Trophoblast cell (in vitro differentiated cells and primary cell): ENCODE data around the gene ACY1. TPM values are rescaled to one million over a fixed set of nuclear protein-coding genes. Genes with fewer than 3 reads are reported as not detected.

Experiments
- DNase-seq, 2 donors: peaks; one replicate each; pipeline ENCODE4 v3.0.0-alpha.2; 2016
- H2AFZ ChIP-seq: 2 replicates; pipeline ENCODE4 v1.6.1; 2013; ENCODE audit warnings: low read length, moderate library complexity, mild to moderate bottlenecking; ENCODE audit not compliant: insufficient read depth, poor library complexity
- H2AK5ac ChIP-seq: 2 replicates; pipeline ENCODE4 v1.6.1; 2013; ENCODE audit warnings: mild to moderate bottlenecking, low read length
- H2BK120ac ChIP-seq: 2 replicates; pipeline ENCODE4 v1.6.1; 2013; ENCODE audit warnings: low read length, mild to moderate bottlenecking, moderate library complexity; ENCODE audit not compliant: insufficient read depth, poor library complexity
- H2BK12ac ChIP-seq: 2 replicates; pipeline ENCODE4 v1.6.1; 2013; ENCODE audit warnings: mild to moderate bottlenecking, low read length, moderate library complexity
- H2BK5ac ChIP-seq: 2 replicates; pipeline ENCODE4 v1.6.1; 2013; ENCODE audit warnings: low read length, low read depth, moderate library complexity, mild to moderate bottlenecking; ENCODE audit not compliant: poor library complexity
- H3K14ac ChIP-seq: 2 replicates; pipeline ENCODE4 v1.6.1; 2013; ENCODE audit warnings: mild to moderate bottlenecking, low read length
- H3K18ac ChIP-seq: 2 replicates; pipeline ENCODE4 v1.6.1; 2013; ENCODE audit warnings: mild to moderate bottlenecking, low read length
- H3K23ac ChIP-seq: 2 replicates; pipeline ENCODE4 v1.6.1; 2013; ENCODE audit warnings: low read length
- H3K27ac ChIP-seq: 2 replicates; pipeline ENCODE4 v1.5.1; 2013; ENCODE audit warnings: low read depth, mild to moderate bottlenecking, inconsistent platforms, low read length, moderate library complexity
- H3K27me3 ChIP-seq: 2 replicates; pipeline ENCODE4 v1.6.1; 2013; ENCODE audit warnings: inconsistent platforms, mild to moderate bottlenecking, low read length, moderate library complexity; ENCODE audit not compliant: insufficient read depth
- H3K36me3 ChIP-seq, 2 experiments: 1 replicate in 1 of 2; 2 replicates in 1 of 2; pipeline ENCODE4 v1.6.1; 2013; ENCODE audit warnings: low read length in 2 of 2, mild to moderate bottlenecking in 2 of 2, moderate library complexity in 1 of 2; ENCODE audit not compliant: insufficient read depth in 2 of 2, control insufficient read depth in 1 of 2
- H3K4ac ChIP-seq: 2 replicates; pipeline ENCODE4 v1.6.1; 2013; ENCODE audit warnings: low read depth, mild to moderate bottlenecking, low read length, moderate library complexity
- H3K4me1 ChIP-seq, 2 experiments: 1 replicate in 1 of 2; 2 replicates in 1 of 2; pipeline ENCODE4 v1.6.1; 2013; ENCODE audit warnings: low read length in 2 of 2, mild to moderate bottlenecking in 2 of 2, moderate library complexity in 1 of 2; ENCODE audit not compliant: insufficient read depth in 2 of 2, control insufficient read depth in 1 of 2
- H3K4me2 ChIP-seq: 2 replicates; pipeline ENCODE4 v1.6.1; 2013; ENCODE audit warnings: inconsistent platforms, mild to moderate bottlenecking, low read length, moderate library complexity
- H3K4me3 ChIP-seq: 2 replicates; pipeline ENCODE4 v1.5.1; 2013; ENCODE audit warnings: mild to moderate bottlenecking, low read depth, low read length, inconsistent platforms
- H3K79me1 ChIP-seq: one replicate; pipeline ENCODE4 v1.6.1; 2013; ENCODE audit warnings: low read length
- H3K79me2 ChIP-seq: 2 replicates; pipeline ENCODE4 v1.6.1; 2013; ENCODE audit warnings: low read length, mild to moderate bottlenecking; ENCODE audit not compliant: control insufficient read depth, insufficient read depth, poor library complexity
- H3K9ac ChIP-seq: 2 replicates; pipeline ENCODE4 v1.6.1; 2013; ENCODE audit warnings: mild to moderate bottlenecking, low read length
- H3K9me3 ChIP-seq: 2 replicates; pipeline ENCODE4 v1.6.1; 2013; ENCODE audit warnings: low read depth, mild to moderate bottlenecking, control low read depth, inconsistent platforms, low read length; ENCODE audit not compliant: insufficient read depth
- H4K12ac ChIP-seq: 2 replicates; pipeline ENCODE4 v1.6.1; 2013; ENCODE audit warnings: low read depth, mild to moderate bottlenecking, low read length, moderate library complexity
- H4K8ac ChIP-seq: 2 replicates; pipeline ENCODE4 v1.6.1; 2013; ENCODE audit warnings: low read depth, mild to moderate bottlenecking, low read length, moderate library complexity
- H4K91ac ChIP-seq: one replicate; pipeline ENCODE4 v1.6.1; 2013; ENCODE audit warnings: low read depth, mild to moderate bottlenecking, low read length, moderate library complexity
- WGBS: extraction: QIAGEN DNeasy Blood & Tissue Kit; methylation state at CpG from one replicate; pipeline ENCODE4 v1.1.7; 2013; ENCODE audit warnings: missing lambda C conversion rate; ENCODE audit not compliant: insufficient read length, insufficient coverage; ENCODE audit errors: extremely low coverage; 5-methylcytosine and 5-hydroxymethylcytosine counted together
- polyA plus RNA-seq: library from polyadenylated mRNA; stranded (reverse); fragments of 200-250 nt; gene quantifications from 2 replicates; pipeline ENCODE4 v1.2.3, GENCODE V29; 2013

The ACY1 gene
- 12.0 and 12.2 TPM in 2 replicates for polyA plus RNA-seq

GRCh38 chr3:51982838-51983577 is at the start of gene ACY1:
TSS of gene ACY1 (plus strand) at chr3:51983535. CDS start at chr3:51984065, 530 bp downstream.
- peak within 1 kb of the TSS; percentile 13 for H2BK5ac ChIP-seq
- peaks cover 3% of the 10 kb centered on the region for H3K9me3 ChIP-seq
- H4K8ac ChIP-seq, result peak within 1 kb of the TSS; percentile 80
- H2AFZ ChIP-seq, result peak within 1 kb of the TSS; percentile 46
- peak within 1 kb of the TSS; percentile 29 for H2BK12ac ChIP-seq
- no CpG with 5 or more reads among the region's 68 CpGs for WGBS
- H4K12ac ChIP-seq, result peak within 1 kb of the TSS; percentile 21
- peak within 1 kb of the TSS; percentile 51 for H3K18ac ChIP-seq
- H3K79me1 ChIP-seq, result peaks cover 15% of the 10 kb centered on the region
- H3K14ac ChIP-seq, result peak within 1 kb of the TSS; percentile 42
- H2BK120ac ChIP-seq, result peak within 1 kb of the TSS; percentile 61
- no peak within 1 kb of the TSS for H3K23ac ChIP-seq
- peak within 1 kb of the TSS; percentile 58 for H4K91ac ChIP-seq
- DNase-seq, result peak; percentile 80 to 81
- peak within 1 kb of the TSS; percentile 58 for H3K4me2 ChIP-seq
- H3K9ac ChIP-seq, result peak within 1 kb of the TSS; percentile 64
- peak within 1 kb of the TSS; percentile 72 for H3K4me3 ChIP-seq
- no peaks in the 10 kb centered on the region for H3K27me3 ChIP-seq
- peaks cover 7 to 9% of the 10 kb centered on the region in 2 experiments for H3K4me1 ChIP-seq
- H3K4ac ChIP-seq, result no peak within 1 kb of the TSS
- peak within 1 kb of the TSS; percentile 85 for H3K27ac ChIP-seq
- H3K36me3 ChIP-seq, result no peaks in the 10 kb centered on the region
- peaks cover 2% of the 10 kb centered on the region for H3K79me2 ChIP-seq
- peak within 1 kb of the TSS; percentile 14 for H2AK5ac ChIP-seq

- H3K4me1 ChIP-seq, result no peaks in the 10 kb centered on the region
- no peak overlapping the region for H2BK120ac ChIP-seq
- H3K4ac ChIP-seq, result no peak overlapping the region
- no peak overlapping the region for H3K14ac ChIP-seq
- no peak overlapping the region for H2BK5ac ChIP-seq
- WGBS, result no CpG with 5 or more reads among the region's 11 CpGs
- peaks cover 2% of the 10 kb centered on the region for H3K9me3 ChIP-seq
- no peak overlapping the region for H2BK12ac ChIP-seq
- H3K79me1 ChIP-seq, result no peaks in the 10 kb centered on the region
- no peak overlapping the region for H3K4me3 ChIP-seq
- H3K9ac ChIP-seq, result no peak overlapping the region
- no peak overlapping the region for H4K8ac ChIP-seq
- H4K12ac ChIP-seq, result no peak overlapping the region
- no peak overlapping the region for H3K18ac ChIP-seq
- no peak overlapping the region for H3K23ac ChIP-seq
- no peak overlapping the region for H2AFZ ChIP-seq
- H3K4me2 ChIP-seq, result no peak overlapping the region
- H3K27ac ChIP-seq, result no peak overlapping the region
- no peak overlapping the region for H4K91ac ChIP-seq
- peaks cover 51 to 55% of the 10 kb centered on the region in 2 experiments for H3K36me3 ChIP-seq
- no peak for DNase-seq
- no peaks in the 10 kb centered on the region for H3K27me3 ChIP-seq
- no peak overlapping the region for H2AK5ac ChIP-seq
- no peaks in the 10 kb centered on the region for H3K79me2 ChIP-seq
Observed at GRCh38 chr3:51934139-51934850, 49.0 kb upstream of the ACY1 start.

- H3K79me1 ChIP-seq, result no peaks in the 10 kb centered on the region
- no peak overlapping the region for H4K12ac ChIP-seq
- WGBS, result no CpG with 5 or more reads among the region's 28 CpGs
- no peak overlapping the region for H3K27ac ChIP-seq
- H3K4me1 ChIP-seq, result no peaks in the 10 kb centered on the region
- no peak overlapping the region for H2BK120ac ChIP-seq
- no peak overlapping the region for H3K18ac ChIP-seq
- no peak overlapping the region for H2BK5ac ChIP-seq
- H3K4me2 ChIP-seq, result no peak overlapping the region
- H2BK12ac ChIP-seq, result no peak overlapping the region
- no peak overlapping the region for H3K9ac ChIP-seq
- H3K23ac ChIP-seq, result no peak overlapping the region
- H3K14ac ChIP-seq, result no peak overlapping the region
- peaks cover 2% of the 10 kb centered on the region for H3K9me3 ChIP-seq
- H3K4ac ChIP-seq, result no peak overlapping the region
- no peak overlapping the region for H3K4me3 ChIP-seq
- no peaks in the 10 kb centered on the region for H3K27me3 ChIP-seq
- H4K8ac ChIP-seq, result no peak overlapping the region
- H3K79me2 ChIP-seq, result no peaks in the 10 kb centered on the region
- no peak overlapping the region for H2AK5ac ChIP-seq
- H3K36me3 ChIP-seq, result peaks cover 51 to 55% of the 10 kb centered on the region in 2 experiments
- H2AFZ ChIP-seq, result no peak overlapping the region
- no peak overlapping the region for H4K91ac ChIP-seq
- DNase-seq, result no peak
Observed at GRCh38 chr3:51934991-51935885, 48.1 kb upstream of the ACY1 start.
